NCI-H128 (cell line): ENCODE data around the gene KCNQ4.

Experiments used
- DNase-seq: peaks from one replicate; lab custom pipeline; 2025; ENCODE audit not compliant: unreplicated experiment; lab: John Stamatoyannopoulos, UW

KCNQ4 gene

DNA sequence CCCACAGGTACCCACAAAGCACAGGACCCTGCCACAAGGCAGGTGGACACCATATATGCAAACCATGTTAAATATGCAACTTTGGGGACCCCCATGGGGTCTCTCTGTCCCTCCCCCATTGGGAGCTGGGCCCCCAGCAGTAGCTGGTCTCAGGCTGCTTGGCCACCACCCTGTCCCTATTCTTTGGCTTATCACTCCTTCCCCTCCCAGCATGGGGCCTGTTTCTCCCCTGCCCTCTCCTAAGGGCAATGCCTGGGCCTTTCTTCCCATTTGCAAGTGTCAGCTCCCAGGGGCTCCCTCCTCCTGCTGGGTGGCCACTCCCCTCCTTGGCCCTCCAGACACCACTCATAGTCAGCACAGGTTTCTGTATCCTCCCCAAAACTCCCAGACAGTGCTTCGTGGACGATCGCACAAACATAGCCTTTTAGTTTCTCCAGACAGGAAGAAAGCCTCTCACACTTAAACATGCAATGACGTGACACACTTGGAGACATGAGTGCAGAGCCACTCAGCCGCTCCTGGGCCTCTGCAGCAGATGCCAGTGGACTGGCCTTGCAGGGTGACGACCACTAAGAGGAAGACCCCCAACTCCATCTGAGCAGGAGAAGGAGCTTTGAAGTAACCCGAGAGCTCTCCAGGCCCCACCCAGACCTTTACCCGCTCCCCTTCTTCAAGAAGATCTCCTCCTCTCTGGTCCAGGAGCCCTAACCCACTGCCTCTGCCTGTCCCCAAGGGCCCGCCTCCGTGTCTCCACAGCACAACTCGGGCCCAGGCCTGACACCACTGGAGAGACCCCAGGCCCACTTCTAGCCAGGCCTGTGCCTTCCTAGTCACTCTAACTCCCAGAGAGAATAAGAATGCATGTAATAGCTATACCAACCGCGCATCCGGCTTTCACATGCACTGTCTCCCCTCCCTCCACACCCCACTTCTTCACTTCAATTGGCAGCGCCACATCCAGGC lies 55.7 kb downstream of the KCNQ4 start:
- no peak for DNase-seq

DNA sequence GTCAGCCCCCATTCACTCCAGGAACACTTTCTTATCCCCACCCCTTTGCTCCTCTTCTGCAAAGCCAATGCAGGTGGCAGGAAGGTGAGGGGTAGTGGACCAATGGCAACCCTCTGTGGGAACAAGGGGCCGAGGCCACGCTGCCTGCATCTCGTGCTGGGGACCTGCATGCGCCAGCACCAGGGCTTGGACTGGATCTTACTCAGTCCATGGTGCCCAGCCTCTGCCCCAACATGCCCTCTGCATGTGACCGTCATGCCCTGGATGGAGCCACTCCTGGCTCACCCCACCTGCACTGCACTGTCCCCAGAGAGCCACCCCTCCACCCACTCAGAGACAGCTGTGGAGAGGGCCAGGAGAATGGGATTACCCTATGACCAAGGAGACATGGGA lies 56.4 kb downstream of the KCNQ4 start:
- no peak for DNase-seq

DNA sequence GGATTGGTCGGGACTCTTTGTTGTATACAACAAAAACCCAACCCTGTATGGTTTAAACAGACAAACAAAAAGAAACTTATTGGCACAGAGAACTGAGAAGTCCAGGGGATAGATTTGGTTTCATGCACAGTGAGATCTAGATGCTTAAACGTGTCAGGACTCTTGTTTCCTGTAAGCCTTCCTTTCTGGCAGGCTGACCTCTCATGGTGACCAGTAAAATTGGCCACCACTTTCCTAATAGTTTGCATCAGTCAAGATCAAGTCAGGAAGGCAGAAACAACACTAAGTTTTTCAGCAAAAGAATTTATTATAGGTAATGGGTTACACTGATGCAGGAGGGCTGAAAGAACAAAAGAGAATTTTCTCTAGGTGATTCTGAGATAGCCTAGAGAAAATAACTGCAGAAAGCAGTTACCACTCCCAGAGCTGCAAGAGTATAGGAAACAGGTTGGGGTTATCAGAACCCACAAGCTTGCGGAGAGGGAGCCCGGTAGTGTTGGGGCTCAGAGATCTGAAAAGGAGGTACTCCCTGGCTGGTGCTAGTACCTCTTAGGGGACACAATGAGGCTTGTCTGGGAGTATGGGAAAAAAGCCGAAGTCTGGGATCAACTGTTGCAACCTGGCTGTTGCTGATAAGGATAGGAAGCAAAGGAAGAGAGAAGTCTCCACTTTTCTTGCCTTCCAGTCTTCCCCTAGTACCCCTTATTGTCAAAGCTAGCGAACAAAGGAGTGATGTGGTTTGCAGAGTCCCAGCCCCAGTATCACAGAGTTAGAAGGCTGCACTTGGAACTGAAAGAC lies 57.1 kb downstream of the KCNQ4 start:
- no peak for DNase-seq

DNA sequence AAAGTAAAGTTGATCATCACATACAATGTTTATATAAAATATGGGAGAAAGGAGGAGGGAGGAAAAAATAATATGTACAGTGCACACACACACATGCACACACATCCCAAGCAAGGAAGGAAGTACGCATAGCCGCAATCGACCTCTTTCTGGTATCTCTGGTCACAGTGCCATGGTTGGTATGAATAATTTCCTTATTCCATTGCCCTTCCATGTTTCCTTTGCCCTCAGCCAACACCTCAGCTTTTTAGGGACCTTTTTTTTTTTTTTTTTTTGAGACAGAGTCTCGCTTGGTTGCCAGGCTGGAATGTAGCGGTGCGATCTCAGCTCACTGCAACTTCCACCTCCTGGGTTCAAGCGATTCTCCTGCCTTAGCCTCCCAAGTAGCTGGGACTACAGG lies 58.0 kb downstream of the KCNQ4 start:
- DNase-seq, result no peak

DNA sequence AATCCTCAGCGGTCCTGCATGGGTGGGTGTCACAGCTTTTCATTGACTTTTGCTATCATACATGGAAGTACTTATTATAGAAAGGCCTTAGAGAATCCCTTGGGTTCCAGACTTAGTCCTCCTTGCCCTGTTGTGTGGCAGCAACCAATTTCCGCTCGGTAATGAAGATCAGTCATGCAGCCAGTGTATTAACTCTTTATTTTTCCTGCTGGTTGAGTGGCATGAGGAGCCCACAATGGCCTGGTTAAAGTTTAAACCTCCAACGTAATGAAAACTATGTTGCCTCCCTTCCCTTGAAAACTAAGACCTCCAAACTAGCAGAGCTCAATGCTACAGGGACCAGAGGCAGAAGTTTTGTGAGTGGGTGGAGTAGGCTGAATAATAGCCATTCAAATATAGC lies 58.6 kb downstream of the KCNQ4 start:
- no peak for DNase-seq

DNA sequence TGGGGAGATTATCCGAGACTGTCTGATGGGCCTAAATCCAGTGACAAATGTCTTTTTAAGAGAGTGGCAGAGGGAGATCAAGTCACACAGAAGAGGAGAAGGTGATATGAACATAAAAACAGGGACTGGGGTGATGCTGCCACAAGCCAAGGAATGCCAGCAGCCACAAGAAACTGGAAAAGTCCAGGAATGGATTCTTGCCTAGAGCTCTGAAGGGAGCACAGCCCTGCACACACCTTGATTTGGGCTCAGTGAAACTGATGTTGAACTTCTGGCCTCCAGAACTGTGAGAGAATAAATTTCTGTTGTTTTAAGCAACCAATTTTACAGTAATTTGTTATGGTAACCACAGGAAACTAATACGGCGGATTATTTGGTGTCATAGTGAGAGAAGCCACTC lies 59.1 kb downstream of the KCNQ4 start:
- no peak for DNase-seq

DNA sequence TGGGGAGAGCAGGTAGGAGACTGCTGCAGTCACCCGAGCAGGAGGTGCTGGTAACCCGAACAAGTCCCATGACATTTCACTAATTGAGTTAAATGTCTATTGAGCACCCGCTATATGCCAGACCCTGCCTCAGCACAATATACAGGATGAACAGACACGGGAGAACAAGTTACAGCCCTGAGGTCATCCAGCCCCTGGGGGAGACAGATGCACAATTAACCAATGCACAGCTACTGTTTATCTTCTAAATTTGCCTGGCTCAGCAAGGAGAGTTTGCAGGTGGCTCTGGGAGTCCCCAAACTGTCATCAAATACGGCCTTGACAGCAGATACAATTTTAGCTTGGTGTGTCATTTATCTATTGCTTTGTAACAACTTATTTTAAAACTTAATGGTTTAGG lies 60.5 kb downstream of the KCNQ4 start:
- DNase-seq, result no peak

DNA sequence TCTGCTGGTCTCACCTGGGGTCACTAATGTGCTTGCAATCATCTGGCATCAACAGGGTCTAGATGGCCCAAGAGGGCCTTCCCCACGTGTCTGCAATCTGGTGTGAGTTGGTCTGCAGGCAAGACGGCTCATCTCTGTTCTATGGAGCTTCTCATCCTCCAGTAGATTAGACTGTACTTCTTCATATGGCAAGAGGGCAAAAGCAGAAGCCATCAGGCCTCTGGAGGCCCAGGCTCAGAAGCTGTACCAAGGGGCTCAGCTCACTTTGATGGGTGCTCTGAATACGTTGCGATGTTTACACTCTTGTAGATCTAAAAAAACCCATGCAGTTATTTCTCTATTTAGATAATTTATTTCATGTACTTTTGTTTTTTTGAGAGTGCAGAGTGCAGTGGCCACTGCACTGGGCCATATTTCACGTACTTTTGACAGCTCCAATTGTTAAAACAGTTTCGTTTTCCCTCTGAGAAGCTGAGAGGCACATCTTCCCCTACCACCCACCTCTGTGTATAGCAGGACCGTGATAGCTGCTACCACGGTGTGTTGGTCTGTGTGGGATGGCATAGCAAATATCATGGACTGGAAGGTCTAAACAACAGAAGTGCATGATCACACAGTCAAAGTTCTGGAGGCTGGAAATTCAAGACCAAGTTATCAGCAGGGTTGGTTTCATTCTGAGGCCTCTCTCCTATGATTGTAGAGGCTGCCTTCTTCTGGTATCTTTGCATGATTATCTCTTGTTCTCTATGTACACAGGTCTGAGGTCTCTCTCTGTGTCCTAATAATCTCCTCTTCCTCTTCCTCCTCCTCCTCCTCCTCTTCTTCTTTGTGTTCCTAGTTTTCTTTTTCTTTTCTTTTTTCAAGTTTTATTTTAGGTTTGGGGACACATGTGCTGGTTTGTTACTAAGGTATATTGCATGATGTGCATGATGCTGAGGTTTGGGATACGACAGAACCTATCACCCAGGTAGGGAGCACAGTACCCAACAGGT lies 61.6 kb downstream of the KCNQ4 start:
- DNase-seq, result no peak

DNA sequence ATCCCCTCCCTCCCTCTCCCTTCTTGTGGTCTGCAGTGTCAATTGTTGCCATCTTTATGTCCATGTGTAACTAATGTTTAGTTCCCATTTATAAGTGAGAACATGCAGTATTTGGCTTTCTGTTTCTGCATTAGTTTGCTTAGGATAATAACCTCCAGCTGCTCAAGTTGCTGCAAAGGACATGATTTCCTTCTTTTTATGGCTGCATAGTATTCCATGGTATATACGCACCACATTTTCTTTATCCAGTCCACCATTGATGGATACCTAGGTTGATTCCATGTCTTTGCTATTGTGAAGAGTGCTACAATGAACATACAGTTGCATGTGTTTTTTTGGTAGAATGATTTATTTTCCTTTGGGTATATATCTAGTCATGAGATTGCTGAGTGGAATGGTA lies 62.3 kb downstream of the KCNQ4 start:
- no peak for DNase-seq

DNA sequence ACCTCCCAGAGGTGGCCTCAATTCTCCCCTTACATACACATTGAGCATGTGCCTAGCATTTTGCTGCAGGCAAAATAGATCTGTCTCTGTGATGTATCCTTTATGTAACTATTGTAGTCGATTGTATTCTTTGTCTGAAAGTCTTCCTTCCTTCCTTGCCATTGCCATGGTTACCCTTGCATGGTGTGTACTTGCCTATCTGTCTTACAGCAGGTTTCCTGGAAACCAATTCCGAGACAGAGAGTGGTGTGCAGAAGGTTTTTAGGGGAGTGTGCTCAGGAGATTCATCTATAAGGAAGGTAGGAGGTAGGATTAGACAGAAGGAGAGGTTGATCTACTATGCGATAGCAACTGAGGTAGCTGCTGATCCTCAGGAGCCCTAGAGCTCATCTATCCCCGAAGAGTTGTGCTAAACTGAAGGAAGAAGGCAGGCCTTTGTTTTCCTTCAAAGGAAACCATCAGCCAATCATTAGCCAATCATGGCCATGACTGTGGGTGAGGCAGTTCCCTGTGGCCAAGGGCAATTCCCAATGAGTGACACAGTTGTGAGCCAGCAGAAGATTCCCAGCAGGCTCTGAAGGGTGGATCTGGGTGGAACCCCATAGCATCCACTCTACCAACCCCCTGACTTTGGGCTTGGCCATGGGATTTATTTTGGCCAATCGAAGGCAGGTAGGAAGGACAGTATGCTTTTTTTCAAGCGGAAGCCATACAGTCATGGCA lies 63.6 kb downstream of the KCNQ4 start:
- DNase-seq, result no peak

DNA sequence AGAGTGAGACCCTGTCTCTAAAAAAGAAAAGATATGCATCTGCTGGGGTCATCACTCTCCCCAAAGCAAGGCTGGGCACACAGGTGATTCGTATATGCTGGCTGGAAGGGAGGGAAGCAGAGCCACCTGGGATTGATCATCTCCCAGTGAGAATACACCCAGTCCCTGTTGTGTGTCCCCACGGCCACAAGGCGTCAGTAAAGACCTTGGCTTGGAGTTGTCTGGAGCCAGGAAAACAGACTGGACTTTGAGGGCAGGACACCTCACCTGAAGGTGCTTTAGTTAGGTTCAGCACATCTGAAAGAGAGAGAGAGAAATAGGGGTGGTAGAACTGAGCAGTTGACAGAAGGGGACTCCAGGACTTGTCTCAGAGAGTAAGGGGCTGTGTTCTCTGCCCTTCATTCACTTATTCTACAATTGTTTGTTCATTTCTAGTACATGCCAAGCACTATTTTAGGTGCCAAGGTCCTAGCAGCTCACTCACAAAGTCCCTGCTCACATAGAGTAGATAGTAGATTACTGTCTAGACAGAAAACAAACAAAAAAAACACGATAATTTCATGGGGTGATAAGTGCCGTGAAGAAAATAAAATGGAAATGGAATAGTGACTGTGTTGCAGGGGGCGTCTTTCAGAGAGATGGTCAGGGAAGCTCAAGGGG lies 65.1 kb downstream of the KCNQ4 start:
- peak; percentile 43 for DNase-seq

DNA sequence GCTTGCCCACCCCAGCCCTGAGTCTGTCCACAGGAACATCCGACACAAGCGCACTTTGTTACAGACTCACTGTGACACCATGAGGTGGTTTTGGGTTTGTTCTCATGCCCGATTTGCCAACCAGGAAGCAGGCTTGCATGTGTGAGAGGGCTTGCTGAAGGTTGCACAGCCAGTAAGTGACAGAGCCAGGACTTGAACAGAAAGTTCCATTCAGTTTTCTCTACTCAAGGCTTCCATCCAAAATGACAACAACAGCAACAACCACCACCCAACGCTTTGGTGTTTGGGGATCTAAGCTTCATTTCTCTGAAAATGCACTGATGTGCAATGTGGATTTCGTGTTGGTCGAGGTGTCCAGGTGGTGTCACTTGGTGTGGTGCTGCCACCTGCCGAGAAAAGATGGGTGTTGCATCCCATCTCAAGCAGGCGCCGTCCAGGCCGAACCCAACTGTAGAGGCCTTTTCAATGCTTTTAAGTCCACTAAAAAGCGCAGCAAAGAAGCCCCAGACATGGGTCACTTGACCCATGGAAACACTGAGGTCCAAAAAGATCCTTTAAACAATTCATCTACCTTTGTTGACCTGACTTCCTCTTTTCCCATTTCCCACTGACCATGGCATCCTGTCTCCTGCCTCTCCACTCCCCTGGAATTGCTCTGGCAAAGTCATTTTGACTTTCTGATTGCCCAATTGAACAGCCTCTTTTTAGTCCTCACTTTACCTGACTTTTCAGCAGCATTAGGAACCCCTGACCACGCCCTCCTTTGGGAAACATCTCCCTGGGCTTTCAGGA lies 66.4 kb downstream of the KCNQ4 start:
- DNase-seq, result peak; percentile 50

DNA sequence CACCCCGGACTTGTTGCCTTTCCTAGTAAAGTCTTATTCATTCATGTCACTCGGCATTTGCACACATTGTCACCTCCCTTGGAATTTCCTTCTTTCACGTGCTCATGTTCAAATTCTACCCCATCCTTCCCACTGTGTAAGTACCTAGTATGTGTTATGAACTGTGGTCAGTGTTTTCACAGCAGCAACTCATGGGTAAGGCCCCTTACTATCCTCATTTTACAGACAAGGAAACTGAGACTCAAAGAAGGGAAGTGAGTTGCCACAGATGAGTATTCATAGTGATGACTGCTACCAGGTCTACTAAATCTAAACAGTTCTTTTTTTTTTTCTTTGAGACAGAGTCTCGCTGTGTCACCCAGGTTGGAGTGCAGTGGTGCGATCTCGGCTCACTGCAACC lies 68.1 kb downstream of the KCNQ4 start:
- no peak for DNase-seq

DNA sequence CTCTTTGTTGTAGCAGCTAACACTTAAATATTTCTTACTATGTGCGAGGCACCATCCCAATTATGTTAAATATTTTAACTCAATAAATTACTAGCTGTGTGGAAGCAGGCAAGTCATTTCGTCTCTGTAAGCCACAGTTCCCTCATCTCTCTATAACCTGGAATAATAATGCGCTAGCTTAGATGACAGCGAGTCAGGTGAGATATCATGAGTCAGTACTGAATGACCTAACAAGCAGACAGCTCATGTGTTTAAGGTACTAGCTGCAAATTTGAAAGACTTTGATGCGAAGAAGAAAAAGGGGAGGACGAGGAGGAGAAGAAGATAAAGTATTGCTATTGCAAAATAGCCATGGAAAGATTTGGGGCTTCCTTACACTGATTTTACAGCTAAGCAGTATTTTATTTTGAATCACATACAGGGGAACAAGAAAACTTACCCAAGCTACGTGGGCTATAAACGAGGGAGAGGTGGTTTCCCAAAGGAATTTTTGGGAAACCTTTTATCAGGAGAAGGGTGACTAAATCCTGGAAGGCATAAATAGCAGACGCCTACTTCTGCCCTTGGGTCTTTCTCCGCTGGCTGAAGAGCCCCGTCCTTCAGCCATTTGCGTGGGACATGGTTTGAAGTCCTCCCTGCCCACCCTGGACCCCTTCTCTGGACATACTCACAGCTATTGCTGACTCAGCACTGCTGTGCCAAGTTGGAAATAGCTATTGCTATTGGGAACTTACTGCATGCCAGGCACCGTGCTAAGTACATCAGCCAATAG lies 69.7 kb downstream of the KCNQ4 start:
- no peak for DNase-seq

DNA sequence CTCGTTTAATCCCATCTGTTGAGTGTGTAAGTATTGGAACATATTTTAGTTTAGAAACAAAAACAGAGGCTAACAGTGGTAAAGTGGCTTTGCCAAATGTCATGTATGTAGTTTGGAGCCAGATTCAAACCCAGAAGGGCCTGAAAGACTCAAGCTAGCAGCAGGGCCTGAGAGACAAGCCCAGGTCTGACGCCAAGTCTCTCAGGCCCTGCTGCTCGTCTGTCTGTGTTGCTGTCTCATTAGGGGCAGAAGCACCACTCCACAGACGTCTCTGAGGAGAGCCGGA lies 70.2 kb downstream of the KCNQ4 start:
- no peak for DNase-seq

DNA sequence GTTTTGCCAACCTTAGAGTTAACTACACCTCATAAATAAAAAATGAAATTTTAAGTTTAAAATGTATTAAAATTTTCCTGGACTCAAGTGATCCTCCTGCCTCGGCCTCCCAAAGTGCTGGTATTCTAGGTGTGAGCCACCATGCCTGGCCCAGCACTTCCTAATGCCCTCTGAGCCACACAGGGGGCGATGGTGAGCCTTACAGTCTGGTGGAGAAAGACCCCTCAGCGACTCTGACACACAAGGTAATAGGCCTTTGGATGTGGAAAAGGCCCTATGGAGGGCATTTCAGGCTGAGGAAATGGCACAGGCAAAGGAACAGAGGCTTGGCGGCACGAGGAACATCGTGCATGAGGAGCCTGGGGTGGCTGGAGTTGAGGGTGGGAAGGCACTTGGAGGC lies 71.9 kb downstream of the KCNQ4 start:
- no peak for DNase-seq

DNA sequence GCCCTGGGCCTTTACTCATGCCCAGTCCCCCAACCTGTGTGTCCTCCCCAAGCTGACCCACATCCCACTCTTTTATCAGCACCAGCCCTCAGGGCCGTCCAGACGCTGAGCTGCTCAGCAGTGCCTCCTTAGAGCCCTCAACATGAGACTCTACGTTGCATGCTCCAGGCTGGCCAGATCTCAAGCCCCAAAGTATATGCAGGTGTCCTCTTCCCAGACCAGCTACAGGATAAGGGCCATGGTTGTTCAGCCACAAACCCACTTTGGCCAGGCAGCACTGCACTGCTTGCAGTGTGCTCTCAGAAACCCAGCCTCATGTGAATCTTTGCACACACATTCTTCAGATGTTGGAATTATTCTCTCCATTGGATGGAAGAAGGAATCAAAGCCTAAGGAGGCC lies 72.5 kb downstream of the KCNQ4 start:
- DNase-seq, result no peak

DNA sequence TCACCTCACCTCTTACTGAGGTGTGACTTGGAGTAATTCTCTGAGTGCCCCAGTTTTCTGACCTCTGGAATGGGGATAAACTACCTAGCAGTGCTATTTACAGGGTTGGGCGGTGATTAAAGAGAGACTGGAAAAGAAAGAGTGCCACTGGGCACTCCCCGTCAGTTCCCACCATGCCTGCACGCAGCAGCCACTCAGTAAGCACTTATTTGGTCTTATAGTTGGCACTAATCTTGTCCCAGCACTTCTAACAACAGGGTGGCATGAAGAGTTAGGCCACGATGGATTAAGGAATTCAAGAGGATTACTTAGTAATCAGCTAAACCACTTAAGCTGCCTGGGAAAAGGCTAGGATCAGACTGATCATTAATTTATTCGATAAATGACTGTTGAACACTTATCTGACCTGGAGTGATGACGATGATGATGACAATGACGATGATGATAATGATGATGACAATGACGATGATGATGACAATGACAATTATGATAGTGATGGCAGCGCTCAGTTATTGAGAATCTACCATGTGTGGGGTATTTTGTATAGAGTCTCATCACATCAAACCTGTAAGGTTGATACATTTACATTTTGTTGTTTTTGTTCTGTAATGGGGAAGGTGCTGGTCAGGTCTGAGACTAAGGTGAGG lies 73.2 kb downstream of the KCNQ4 start:
- no peak for DNase-seq
